GM23338 (cell line): ENCODE measurements around the gene BCOR. TPM values are rescaled to one million over a fixed set of nuclear protein-coding genes. Genes with fewer than 3 reads are reported as not detected.

Source experiments
- ATAC-seq: fragments of 200-7000 bp; cut with Tn5 transposase; 3 replicates; pipeline ENCODE4 v1.9.1; 2020
- DNase-seq: peaks from one replicate; pipeline ENCODE4 v3.0.0-alpha.2; 2015; ENCODE audit warnings: low spot score
- H2AFZ ChIP-seq: fragments of 200-600 bp; sonication (generic); 2 replicates; pipeline ENCODE4 v1.8.0; 2016; ENCODE audit warnings: antibody characterized with exemption, mild to moderate bottlenecking, moderate library complexity
- H3F3A ChIP-seq: fragments of 200-600 bp; sonication (generic); replicated peaks from 2 replicates; pipeline ENCODE4 v1.8.0; 2017; ENCODE audit warnings: antibody characterized with exemption, mixed run types, low read depth
- H3K27ac ChIP-seq: fragments of 200-600 bp; sonication (generic); 2 replicates; pipeline ENCODE4 v1.6.1; 2016; ENCODE audit warnings: low read depth
- H3K27me3 ChIP-seq: fragments of 200-600 bp; sonication (generic); 2 replicates; pipeline ENCODE4 v1.8.0; 2016; ENCODE audit warnings: mild to moderate bottlenecking, mixed run types, moderate library complexity; ENCODE audit not compliant: insufficient read depth
- H3K36me3 ChIP-seq: fragments of 200-600 bp; sonication (generic); 2 replicates; pipeline ENCODE4 v1.8.0; 2016; ENCODE audit warnings: mild to moderate bottlenecking; ENCODE audit not compliant: insufficient read depth
- H3K4me1 ChIP-seq: fragments of 200-600 bp; sonication (generic); 2 replicates; pipeline ENCODE4 v1.8.0; 2016; ENCODE audit warnings: mild to moderate bottlenecking, moderate library complexity; ENCODE audit not compliant: insufficient read depth
- H3K4me2 ChIP-seq: fragments of 200-600 bp; sonication (generic); 2 replicates; pipeline ENCODE4 v1.7.1; 2017; ENCODE audit warnings: mixed run types
- H3K4me3 ChIP-seq: fragments of 200-600 bp; sonication (generic); 2 replicates; pipeline ENCODE4 v1.6.1; 2016; ENCODE audit warnings: mixed run types
- H3K79me2 ChIP-seq: fragments of 200-600 bp; sonication (generic); replicated peaks from 2 replicates; pipeline ENCODE4 v1.8.0; 2017; ENCODE audit warnings: mild to moderate bottlenecking; ENCODE audit not compliant: insufficient read depth
- H3K9me2 ChIP-seq: fragments of 200-600 bp; sonication (generic); 2 replicates; pipeline ENCODE4 v1.8.0; 2017; ENCODE audit not compliant: insufficient read depth
- H4K20me1 ChIP-seq: fragments of 200-600 bp; sonication (generic); replicated peaks from 2 replicates; pipeline ENCODE4 v1.8.0; 2017; ENCODE audit warnings: mild to moderate bottlenecking; ENCODE audit not compliant: insufficient read depth
- H3K27ac Mint-ChIP-seq: 2 replicates; pipeline ENCODE4 v1.8.0; 2020; ENCODE audit warnings: inconsistent platforms, mild to moderate bottlenecking, moderate library complexity, mixed read lengths
- H3K27me3 Mint-ChIP-seq: 3 replicates; pipeline ENCODE4 v1.8.0; 2022; ENCODE audit warnings: low read depth, mild to moderate bottlenecking, moderate library complexity, mixed read lengths, inconsistent platforms; ENCODE audit not compliant: insufficient read depth, poor library complexity
- H3K36me3 Mint-ChIP-seq: 3 replicates; pipeline ENCODE4 v1.8.0; 2021; ENCODE audit warnings: low read depth, mild to moderate bottlenecking, inconsistent platforms, moderate library complexity, mixed read lengths
- H3K4me1 Mint-ChIP-seq: 3 replicates; pipeline ENCODE4 v1.8.0; 2020; ENCODE audit warnings: mild to moderate bottlenecking, inconsistent platforms, mixed read lengths
- H3K4me3 Mint-ChIP-seq: 3 replicates; pipeline ENCODE4 v1.8.0; 2021; ENCODE audit warnings: moderate library complexity, mild to moderate bottlenecking, inconsistent platforms, mixed read lengths
- H3K9me3 Mint-ChIP-seq: 3 replicates; pipeline ENCODE4 v1.8.0; 2020; ENCODE audit warnings: moderate library complexity, mild to moderate bottlenecking, inconsistent platforms, mixed read lengths
- JUNB ChIP-seq: IDR thresholded peaks from one replicate; pipeline ENCODE4 v1.6.1; 2016; ENCODE audit warnings: antibody characterized with exemption; ENCODE audit not compliant: unreplicated experiment
- NANOG ChIP-seq: IDR thresholded peaks from 2 replicates; pipeline ENCODE4 v1.6.1; 2016; ENCODE audit warnings: antibody characterized with exemption, borderline replicate concordance
- STAT1 ChIP-seq: IDR thresholded peaks from one replicate; pipeline ENCODE4 v1.6.1; 2016; ENCODE audit warnings: antibody characterized with exemption; ENCODE audit not compliant: unreplicated experiment
- ZNF114 ChIP-seq: fragments of 250-450 bp; sonication (Bioruptor Pico); IDR thresholded peaks from 2 replicates; pipeline ENCODE4 v1.5.0; 2020; ENCODE audit warnings: mild to moderate bottlenecking, moderate library complexity
- ZNF331 ChIP-seq: fragments of 250-450 bp; sonication (Bioruptor Pico); IDR thresholded peaks from 2 replicates; pipeline ENCODE4 v1.5.0; 2020; ENCODE audit warnings: low read depth, mild to moderate bottlenecking, moderate library complexity
- polyA plus RNA-seq: library from polyadenylated mRNA; unstranded; fragments of >200 nt; fragmentation: Nextera tagmentation; extraction: Ambion mirVana; gene quantifications from 2 replicates; pipeline ENCODE4 v1.2.1, GENCODE V29; 2016
- total RNA-seq: library from RNA; depleted of rRNA; stranded (reverse); fragments of >200 nt; shearing (Covaris generic); gene quantifications from 2 replicates; pipeline ENCODE4 v1.2.3, GENCODE V29; 2014
- TF ChIP-seq, protein P1 (sequence below): IDR thresholded peaks from one replicate; pipeline ENCODE4 v1.6.1; 2018; ENCODE audit warnings: antibody characterized with exemption; ENCODE audit not compliant: unreplicated experiment
- TF ChIP-seq, protein P2 (sequence below): IDR thresholded peaks from 2 replicates; pipeline ENCODE4 v1.6.1; 2016; ENCODE audit warnings: antibody characterized with exemption
- TF ChIP-seq, protein P3 (sequence below): fragments of 250-450 bp; sonication (Bioruptor Pico); IDR thresholded peaks from 2 replicates; pipeline ENCODE4 v1.5.0; 2020; ENCODE audit warnings: mild to moderate bottlenecking, moderate library complexity

The BCOR gene
- total and polyA plus RNA-seq, 2 experiments from 2014 or later: 25.5 to 60.8 TPM

DNA sequence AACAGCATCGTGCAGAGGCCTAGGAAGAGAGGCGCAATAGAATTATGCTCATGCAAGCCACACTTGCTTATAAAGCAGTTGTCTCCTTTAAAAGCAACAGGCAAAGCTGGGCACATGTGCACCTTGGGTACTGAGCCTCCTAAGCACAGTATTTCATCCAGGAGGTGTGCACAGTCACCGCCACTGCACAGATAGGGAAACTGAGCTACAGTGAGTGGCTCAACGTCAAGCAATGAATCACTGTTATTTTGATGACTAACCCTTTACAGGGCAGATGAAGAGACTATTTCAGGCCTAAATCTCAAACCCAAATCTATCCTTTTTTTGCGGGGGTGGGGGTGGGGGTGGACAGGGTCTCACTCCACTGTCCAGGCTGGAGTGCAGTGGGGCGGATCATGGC is 42.3 kb downstream of the BCOR start:
- no peak overlapping the region for H3K27ac Mint-ChIP-seq
- Histone ChIP-seq H3K79me2 (no peaks in the 10 kb centered on the region), H3K4me1 (no peaks in the 10 kb centered on the region), H3K9me2 (no peaks in the 10 kb centered on the region), H3K4me2 (no peak overlapping the region), H3F3A (no peaks in the 10 kb centered on the region), H4K20me1 (peaks cover 5% of the 10 kb centered on the region; the same call in 1 of the 2 replicates), H3K36me3 (peaks cover 45% of the 10 kb centered on the region), H2AFZ (no peak overlapping the region), H3K27ac (no peak overlapping the region), H3K27me3 (no peaks in the 10 kb centered on the region), H3K4me3 (no peak overlapping the region)
- H3K4me1 Mint-ChIP-seq: peaks cover 9% of the 10 kb centered on the region; the same call in 2 of the 3 replicates
- H3K4me3 Mint-ChIP-seq: no peak overlapping the region
- H3K36me3 Mint-ChIP-seq: peaks cover 98% of the 10 kb centered on the region
- no peak for DNase-seq
- no peak for ATAC-seq
- peaks cover 2% of the 10 kb centered on the region for H3K27me3 Mint-ChIP-seq
- H3K9me3 Mint-ChIP-seq: peaks cover 33% of the 10 kb centered on the region
- no peak for TF ChIP-seq ZNF331 (CRISPR knock-in tag)
- TF ChIP-seq ZNF114 (CRISPR knock-in tag): no peak
- TF ChIP-seq STAT1: no peak
- TF ChIP-seq NANOG: no peak
- TF ChIP-seq, protein P1, sequence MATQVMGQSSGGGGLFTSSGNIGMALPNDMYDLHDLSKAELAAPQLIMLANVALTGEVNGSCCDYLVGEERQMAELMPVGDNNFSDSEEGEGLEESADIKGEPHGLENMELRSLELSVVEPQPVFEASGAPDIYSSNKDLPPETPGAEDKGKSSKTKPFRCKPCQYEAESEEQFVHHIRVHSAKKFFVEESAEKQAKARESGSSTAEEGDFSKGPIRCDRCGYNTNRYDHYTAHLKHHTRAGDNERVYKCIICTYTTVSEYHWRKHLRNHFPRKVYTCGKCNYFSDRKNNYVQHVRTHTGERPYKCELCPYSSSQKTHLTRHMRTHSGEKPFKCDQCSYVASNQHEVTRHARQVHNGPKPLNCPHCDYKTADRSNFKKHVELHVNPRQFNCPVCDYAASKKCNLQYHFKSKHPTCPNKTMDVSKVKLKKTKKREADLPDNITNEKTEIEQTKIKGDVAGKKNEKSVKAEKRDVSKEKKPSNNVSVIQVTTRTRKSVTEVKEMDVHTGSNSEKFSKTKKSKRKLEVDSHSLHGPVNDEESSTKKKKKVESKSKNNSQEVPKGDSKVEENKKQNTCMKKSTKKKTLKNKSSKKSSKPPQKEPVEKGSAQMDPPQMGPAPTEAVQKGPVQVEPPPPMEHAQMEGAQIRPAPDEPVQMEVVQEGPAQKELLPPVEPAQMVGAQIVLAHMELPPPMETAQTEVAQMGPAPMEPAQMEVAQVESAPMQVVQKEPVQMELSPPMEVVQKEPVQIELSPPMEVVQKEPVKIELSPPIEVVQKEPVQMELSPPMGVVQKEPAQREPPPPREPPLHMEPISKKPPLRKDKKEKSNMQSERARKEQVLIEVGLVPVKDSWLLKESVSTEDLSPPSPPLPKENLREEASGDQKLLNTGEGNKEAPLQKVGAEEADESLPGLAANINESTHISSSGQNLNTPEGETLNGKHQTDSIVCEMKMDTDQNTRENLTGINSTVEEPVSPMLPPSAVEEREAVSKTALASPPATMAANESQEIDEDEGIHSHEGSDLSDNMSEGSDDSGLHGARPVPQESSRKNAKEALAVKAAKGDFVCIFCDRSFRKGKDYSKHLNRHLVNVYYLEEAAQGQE: no peak
- TF ChIP-seq, protein P2, sequence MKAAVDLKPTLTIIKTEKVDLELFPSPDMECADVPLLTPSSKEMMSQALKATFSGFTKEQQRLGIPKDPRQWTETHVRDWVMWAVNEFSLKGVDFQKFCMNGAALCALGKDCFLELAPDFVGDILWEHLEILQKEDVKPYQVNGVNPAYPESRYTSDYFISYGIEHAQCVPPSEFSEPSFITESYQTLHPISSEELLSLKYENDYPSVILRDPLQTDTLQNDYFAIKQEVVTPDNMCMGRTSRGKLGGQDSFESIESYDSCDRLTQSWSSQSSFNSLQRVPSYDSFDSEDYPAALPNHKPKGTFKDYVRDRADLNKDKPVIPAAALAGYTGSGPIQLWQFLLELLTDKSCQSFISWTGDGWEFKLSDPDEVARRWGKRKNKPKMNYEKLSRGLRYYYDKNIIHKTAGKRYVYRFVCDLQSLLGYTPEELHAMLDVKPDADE: no peak
- no peak for TF ChIP-seq JUNB
- TF ChIP-seq, protein P3, sequence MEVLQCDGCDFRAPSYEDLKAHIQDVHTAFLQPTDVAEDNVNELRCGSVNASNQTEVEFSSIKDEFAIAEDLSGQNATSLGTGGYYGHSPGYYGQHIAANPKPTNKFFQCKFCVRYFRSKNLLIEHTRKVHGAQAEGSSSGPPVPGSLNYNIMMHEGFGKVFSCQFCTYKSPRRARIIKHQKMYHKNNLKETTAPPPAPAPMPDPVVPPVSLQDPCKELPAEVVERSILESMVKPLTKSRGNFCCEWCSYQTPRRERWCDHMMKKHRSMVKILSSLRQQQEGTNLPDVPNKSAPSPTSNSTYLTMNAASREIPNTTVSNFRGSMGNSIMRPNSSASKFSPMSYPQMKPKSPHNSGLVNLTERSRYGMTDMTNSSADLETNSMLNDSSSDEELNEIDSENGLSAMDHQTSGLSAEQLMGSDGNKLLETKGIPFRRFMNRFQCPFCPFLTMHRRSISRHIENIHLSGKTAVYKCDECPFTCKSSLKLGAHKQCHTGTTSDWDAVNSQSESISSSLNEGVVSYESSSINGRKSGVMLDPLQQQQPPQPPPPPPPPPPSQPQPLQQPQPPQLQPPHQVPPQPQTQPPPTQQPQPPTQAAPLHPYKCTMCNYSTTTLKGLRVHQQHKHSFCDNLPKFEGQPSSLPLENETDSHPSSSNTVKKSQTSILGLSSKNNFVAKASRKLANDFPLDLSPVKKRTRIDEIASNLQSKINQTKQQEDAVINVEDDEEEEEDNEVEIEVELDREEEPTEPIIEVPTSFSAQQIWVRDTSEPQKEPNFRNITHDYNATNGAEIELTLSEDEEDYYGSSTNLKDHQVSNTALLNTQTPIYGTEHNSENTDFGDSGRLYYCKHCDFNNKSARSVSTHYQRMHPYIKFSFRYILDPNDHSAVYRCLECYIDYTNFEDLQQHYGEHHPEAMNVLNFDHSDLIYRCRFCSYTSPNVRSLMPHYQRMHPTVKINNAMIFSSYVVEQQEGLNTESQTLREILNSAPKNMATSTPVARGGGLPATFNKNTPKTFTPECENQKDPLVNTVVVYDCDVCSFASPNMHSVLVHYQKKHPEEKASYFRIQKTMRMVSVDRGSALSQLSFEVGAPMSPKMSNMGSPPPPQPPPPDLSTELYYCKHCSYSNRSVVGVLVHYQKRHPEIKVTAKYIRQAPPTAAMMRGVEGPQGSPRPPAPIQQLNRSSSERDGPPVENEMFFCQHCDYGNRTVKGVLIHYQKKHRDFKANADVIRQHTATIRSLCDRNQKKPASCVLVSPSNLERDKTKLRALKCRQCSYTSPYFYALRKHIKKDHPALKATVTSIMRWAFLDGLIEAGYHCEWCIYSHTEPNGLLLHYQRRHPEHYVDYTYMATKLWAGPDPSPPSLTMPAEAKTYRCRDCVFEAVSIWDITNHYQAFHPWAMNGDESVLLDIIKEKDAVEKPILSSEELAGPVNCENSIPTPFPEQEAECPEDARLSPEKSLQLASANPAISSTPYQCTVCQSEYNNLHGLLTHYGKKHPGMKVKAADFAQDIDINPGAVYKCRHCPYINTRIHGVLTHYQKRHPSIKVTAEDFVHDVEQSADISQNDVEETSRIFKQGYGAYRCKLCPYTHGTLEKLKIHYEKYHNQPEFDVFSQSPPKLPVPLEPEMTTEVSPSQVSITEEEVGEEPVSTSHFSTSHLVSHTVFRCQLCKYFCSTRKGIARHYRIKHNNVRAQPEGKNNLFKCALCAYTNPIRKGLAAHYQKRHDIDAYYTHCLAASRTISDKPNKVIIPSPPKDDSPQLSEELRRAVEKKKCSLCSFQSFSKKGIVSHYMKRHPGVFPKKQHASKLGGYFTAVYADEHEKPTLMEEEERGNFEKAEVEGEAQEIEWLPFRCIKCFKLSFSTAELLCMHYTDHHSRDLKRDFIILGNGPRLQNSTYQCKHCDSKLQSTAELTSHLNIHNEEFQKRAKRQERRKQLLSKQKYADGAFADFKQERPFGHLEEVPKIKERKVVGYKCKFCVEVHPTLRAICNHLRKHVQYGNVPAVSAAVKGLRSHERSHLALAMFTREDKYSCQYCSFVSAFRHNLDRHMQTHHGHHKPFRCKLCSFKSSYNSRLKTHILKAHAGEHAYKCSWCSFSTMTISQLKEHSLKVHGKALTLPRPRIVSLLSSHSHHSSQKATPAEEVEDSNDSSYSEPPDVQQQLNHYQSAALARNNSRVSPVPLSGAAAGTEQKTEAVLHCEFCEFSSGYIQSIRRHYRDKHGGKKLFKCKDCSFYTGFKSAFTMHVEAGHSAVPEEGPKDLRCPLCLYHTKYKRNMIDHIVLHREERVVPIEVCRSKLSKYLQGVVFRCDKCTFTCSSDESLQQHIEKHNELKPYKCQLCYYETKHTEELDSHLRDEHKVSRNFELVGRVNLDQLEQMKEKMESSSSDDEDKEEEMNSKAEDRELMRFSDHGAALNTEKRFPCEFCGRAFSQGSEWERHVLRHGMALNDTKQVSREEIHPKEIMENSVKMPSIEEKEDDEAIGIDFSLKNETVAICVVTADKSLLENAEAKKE (CRISPR knock-in tag): no peak
